SHP77 (cell line): ENCODE measurements around the gene ARHGEF11.

Experiments used
- DNase-seq, 2 experiments: peaks; one replicate each; lab custom pipeline; 2025; lab: John Stamatoyannopoulos, UW

Gene ARHGEF11

GRCh38 chr1:156910309-156910782 lies 135.2 kb downstream of the ARHGEF11 start:
- DNase-seq = peak in 1 of 2 experiments; percentile 30

GRCh38 chr1:156909671-156910070 lies 135.9 kb downstream of the ARHGEF11 start:
- no peak for DNase-seq

GRCh38 chr1:156908955-156909354 lies 136.6 kb downstream of the ARHGEF11 start:
- no peak for DNase-seq

- no peak for DNase-seq
These were observed 137.0 kb downstream of the ARHGEF11 start for GRCh38 chr1:156908541-156908940.

GRCh38 chr1:156906206-156906906 lies 139.2 kb downstream of the ARHGEF11 start:
- DNase-seq = no peak

- DNase-seq = no peak
These were observed 139.9 kb downstream of the ARHGEF11 start for GRCh38 chr1:156905651-156906050.

GRCh38 chr1:156905176-156905575 lies 140.4 kb downstream of the ARHGEF11 start:
- DNase-seq = no peak

GRCh38 chr1:156904187-156904959 lies 141.2 kb downstream of the ARHGEF11 start:
- no peak for DNase-seq

GRCh38 chr1:156903328-156904091 lies 142.0 kb downstream of the ARHGEF11 start:
- DNase-seq = no peak

GRCh38 chr1:156901966-156902915 lies 143.3 kb downstream of the ARHGEF11 start:
- no peak for DNase-seq

- no peak for DNase-seq
These were observed 144.0 kb downstream of the ARHGEF11 start for GRCh38 chr1:156901590-156901900.

- DNase-seq = no peak
These were observed 144.5 kb downstream of the ARHGEF11 start for GRCh38 chr1:156900896-156901589.

- no peak for DNase-seq
These were observed 145.4 kb downstream of the ARHGEF11 start for GRCh38 chr1:156899956-156900718.

- DNase-seq = no peak
These were observed 146.4 kb downstream of the ARHGEF11 start for GRCh38 chr1:156898971-156899664.

GRCh38 chr1:156898161-156898566 lies 147.4 kb downstream of the ARHGEF11 start:
- no peak for DNase-seq

- DNase-seq = no peak
These were observed 148.3 kb downstream of the ARHGEF11 start for GRCh38 chr1:156897078-156897825.

- DNase-seq = no peak
These were observed 149.0 kb downstream of the ARHGEF11 start for GRCh38 chr1:156896490-156897033.

- no peak for DNase-seq
These were observed 149.6 kb downstream of the ARHGEF11 start for GRCh38 chr1:156895927-156896326.

GRCh38 chr1:156895455-156895812 lies 150.1 kb downstream of the ARHGEF11 start:
- no peak for DNase-seq
